AG20443 (cell line): Measurements from ENCODE around the gene GBP2.
A peak's percentile ranks its signal among the peaks of the same experiment; 100 is the strongest.

Experiments used
- DNase-seq: peaks from one replicate; pipeline ENCODE4 v3.0.0; 2012; ENCODE audit warnings: low spot score, mixed read lengths

Gene GBP2

DNA sequence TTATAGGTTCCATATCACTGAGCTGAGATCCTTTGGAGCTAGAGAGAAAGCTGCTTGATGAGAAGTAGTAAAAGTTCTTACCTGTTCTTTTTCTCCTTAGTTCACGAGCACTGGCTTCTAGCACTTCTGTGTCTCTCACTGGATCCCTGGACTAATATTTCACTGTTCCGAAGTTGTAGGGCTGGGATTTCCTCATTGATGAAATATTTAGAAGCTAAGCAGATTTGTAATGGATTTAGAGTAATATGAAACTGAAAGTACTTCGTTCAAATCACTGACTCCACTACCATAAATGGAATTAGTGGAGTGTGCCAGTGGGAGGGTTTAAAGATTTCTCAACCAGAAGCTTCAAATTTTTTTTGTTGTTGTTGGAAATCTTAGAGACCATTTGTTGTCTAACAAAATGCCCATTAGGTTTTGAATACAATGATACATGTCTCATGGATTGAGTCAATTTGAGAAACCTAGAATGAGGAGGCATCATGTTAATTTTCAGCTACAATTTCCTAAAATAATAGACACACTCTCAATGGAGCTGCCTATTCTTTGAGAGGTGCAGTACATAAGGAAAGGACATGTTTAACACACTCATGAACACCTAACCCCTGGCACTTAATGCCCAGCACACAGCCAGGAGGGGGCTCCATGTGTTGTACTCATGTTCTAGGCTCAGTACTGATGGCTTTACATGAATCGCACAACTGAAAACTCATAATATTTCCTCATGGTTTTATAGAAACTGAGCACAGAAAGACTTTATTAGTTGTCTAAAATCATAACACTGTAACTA, 60.6 kb downstream of the GBP2 start, which contains the start of gene GBP1:
Gene GBP1 (minus strand): TSS at position 130 of the 790 bp plus-strand sequence. CDS start 1,974 bp downstream, outside the sequence.
- peak; percentile 55 for DNase-seq

DNA sequence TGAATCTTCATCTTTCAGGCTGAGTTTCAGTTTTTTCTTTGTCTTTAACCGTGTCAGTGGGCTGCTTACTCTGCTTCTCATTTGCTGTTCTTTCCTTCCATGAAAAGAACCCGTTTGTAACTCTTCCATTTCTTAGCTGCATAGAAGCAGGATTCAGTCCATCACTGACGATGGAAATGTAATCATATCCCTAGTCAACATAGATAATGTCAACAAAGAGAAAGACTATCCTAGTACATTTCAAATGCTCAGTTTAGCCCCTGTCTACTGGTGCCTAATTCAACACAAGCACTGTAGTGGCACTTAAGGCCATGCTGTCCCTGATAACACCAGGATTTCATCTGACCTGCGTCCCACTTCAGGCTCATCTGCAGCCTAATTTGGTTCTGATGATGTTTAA, 61.3 kb downstream of the GBP2 start:
- DNase-seq = no peak

DNA sequence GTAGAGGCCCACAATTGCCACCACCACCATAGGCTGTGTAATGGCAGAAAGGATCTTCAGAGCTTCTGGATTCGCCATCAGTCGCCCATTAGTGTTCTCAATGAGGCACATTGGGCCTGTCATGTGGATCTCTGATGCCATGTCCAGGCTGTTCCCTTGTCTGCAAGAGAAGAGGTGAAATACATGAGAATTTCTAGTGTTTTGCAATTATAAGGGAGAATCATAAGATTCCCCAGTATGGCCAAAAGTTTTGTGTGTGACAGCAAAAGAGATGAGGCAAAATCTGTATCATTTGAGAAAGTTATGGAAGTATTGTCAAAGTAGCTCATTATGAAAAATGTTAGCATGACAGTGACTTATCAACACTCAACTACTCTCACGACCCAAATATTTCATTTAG, 62.8 kb downstream of the GBP2 start:
- no peak for DNase-seq

DNA sequence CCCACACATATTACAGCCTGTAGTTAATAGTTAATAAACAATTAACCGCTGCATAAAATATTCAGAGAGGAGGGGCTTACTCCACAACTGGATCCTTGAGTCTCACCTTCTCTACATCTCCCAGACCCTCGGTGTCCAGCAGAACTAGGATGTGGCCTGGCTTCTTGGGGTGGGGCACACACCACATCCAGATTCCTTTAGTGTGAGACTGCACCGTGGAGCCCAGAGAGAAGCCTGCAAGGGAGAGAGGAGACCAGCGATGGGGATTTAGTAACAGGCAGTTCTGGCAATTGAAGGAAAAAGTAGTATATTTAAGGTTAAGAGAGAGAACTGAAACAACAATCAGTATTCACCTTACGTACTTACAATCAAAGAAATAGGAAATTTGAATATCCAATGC, 65.8 kb downstream of the GBP2 start:
- no peak for DNase-seq
